Activated CD4-positive, alpha-beta memory T cell treated with anti-CD3 and anti-CD28 coated beads, Interleukin-2, amount 10 ng/mL, durations not matched to agents 7 days and 5 days (primary cell): ENCODE results near the gene SLC16A11. TPM values are rescaled to one million over a fixed set of nuclear protein-coding genes. Genes with fewer than 3 reads are reported as not detected.
"Not testable (repeated sequence)": the region's sequence is repeated elsewhere in the genome, so short reads cannot be mapped to it uniquely, and the experiment has no call there.

ENCODE experiments used
- CTCF ChIA-PET: fragments of 350-600 bp; sonication (Branson Sonifier 250); formaldehyde crosslinking; loops from one replicate; lab custom pipeline; 2021; ENCODE audit warnings: antibody characterized with exemption, inconsistent platforms; lab: Charles Lee
- POLR2A ChIA-PET: fragments of 350-600 bp; sonication (Branson Sonifier 250); formaldehyde crosslinking; loops from one replicate; lab custom pipeline; 2021; ENCODE audit warnings: antibody characterized with exemption; lab: Charles Lee
- DNase-seq: peaks from one replicate; pipeline ENCODE4 v3.0.0-alpha.2; 2020
- H3K27ac Mint-ChIP-seq: one replicate; pipeline ENCODE4 v1.8.0; 2021; ENCODE audit warnings: mild to moderate bottlenecking, mixed read lengths
- H3K27me3 Mint-ChIP-seq: one replicate; pipeline ENCODE4 v1.8.0; 2021; ENCODE audit warnings: mixed read lengths
- H3K36me3 Mint-ChIP-seq: one replicate; pipeline ENCODE4 v1.8.0; 2021; ENCODE audit warnings: low read depth, mixed read lengths
- H3K4me1 Mint-ChIP-seq: one replicate; pipeline ENCODE4 v1.8.0; 2021; ENCODE audit warnings: mixed read lengths
- H3K4me3 Mint-ChIP-seq: one replicate; pipeline ENCODE4 v1.8.0; 2021; ENCODE audit warnings: mild to moderate bottlenecking, mixed read lengths
- H3K9me3 Mint-ChIP-seq: one replicate; pipeline ENCODE4 v1.8.0; 2021; ENCODE audit warnings: mixed read lengths
- total RNA-seq, 2 experiments: library from RNA; stranded (reverse); gene quantifications; one replicate each; pipeline ENCODE4 v1.2.3, GENCODE V29; 2021

SLC16A11 gene
- total RNA-seq, 2 experiments from 2014 or later = 0.35 to 0.73 TPM

GRCh38 chr17:7077911-7078546 is 34.1 kb upstream of the SLC16A11 start:
- Mint-ChIP-seq H3K9me3 (no peaks in the 10 kb centered on the region), H3K4me1 (peaks cover 25% of the 10 kb centered on the region), H3K4me3 (no peak overlapping the region), H3K27me3 (peaks cover 12% of the 10 kb centered on the region), H3K36me3 (no peaks in the 10 kb centered on the region), H3K27ac (no peak overlapping the region)
- POLR2A ChIA-PET = no interaction called here
- CTCF ChIA-PET = no interaction called here
- DNase-seq = no peak

GRCh38 chr17:7074931-7075330 is 31.0 kb upstream of the SLC16A11 start:
- Mint-ChIP-seq H3K36me3 (no peaks in the 10 kb centered on the region), H3K4me1 (no peaks in the 10 kb centered on the region), H3K27ac (no peak overlapping the region), H3K4me3 (no peak overlapping the region), H3K27me3 (peaks cover 10% of the 10 kb centered on the region), H3K9me3 (no peaks in the 10 kb centered on the region)
- no peak for DNase-seq
- ChIA-PET CTCF (interaction anchor here (0.8 kb wide), 1 partner anchor 78 kb away, joined by 3 read pairs; no protein-coding TSS in a partner anchor), POLR2A (no interaction called here)

DNA sequence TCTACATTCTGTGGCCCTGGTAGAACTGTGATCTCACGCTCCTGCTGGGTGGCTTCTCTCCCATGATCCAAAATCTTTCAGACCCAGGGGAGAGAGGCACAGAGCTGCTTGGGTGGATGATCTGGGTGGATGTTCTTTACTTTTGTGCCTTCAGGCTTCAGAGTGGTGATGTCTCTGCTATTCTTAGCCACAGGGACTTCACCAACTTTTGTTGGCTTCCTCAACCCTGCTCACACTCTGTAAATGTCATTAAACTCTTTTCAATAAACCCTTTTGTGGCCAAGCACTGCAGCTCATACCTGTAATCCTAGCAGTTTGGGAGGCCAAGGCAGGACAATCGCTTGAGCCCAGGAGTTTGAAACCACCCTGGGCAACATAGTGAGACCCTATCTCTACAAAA is 28.5 kb upstream of the SLC16A11 start:
- CTCF ChIA-PET = no interaction called here
- H3K27ac Mint-ChIP-seq = no peak overlapping the region
- H3K4me3 Mint-ChIP-seq = no peak overlapping the region
- POLR2A ChIA-PET = no interaction called here
- peaks cover 13% of the 10 kb centered on the region for H3K9me3 Mint-ChIP-seq
- no peaks in the 10 kb centered on the region for H3K4me1 Mint-ChIP-seq
- H3K36me3 Mint-ChIP-seq = peaks cover 6% of the 10 kb centered on the region
- peaks cover 20% of the 10 kb centered on the region for H3K27me3 Mint-ChIP-seq
- no peak for DNase-seq

GRCh38 chr17:7070712-7071111 is 26.8 kb upstream of the SLC16A11 start:
- H3K27me3 Mint-ChIP-seq = peaks cover 20% of the 10 kb centered on the region
- H3K4me1 Mint-ChIP-seq = no peaks in the 10 kb centered on the region
- POLR2A ChIA-PET = no interaction called here
- CTCF ChIA-PET = interaction anchor here (0.6 kb wide), 1 partner anchor 62 kb away, joined by 3 read pairs; no protein-coding TSS in a partner anchor
- peaks cover 18% of the 10 kb centered on the region for H3K9me3 Mint-ChIP-seq
- no peak overlapping the region for H3K4me3 Mint-ChIP-seq
- H3K27ac Mint-ChIP-seq = no peak overlapping the region
- no peak for DNase-seq
- peaks cover 6% of the 10 kb centered on the region for H3K36me3 Mint-ChIP-seq

GRCh38 chr17:7068268-7068667 is 24.4 kb upstream of the SLC16A11 start:
- Mint-ChIP-seq H3K4me1 (no peaks in the 10 kb centered on the region), H3K27ac (no peak overlapping the region), H3K27me3 (peaks cover 23% of the 10 kb centered on the region), H3K36me3 (peaks cover 6% of the 10 kb centered on the region), H3K4me3 (no peak overlapping the region), H3K9me3 (peaks cover 18% of the 10 kb centered on the region)
- POLR2A ChIA-PET = no interaction called here
- no peak for DNase-seq
- CTCF ChIA-PET = no interaction called here

- Mint-ChIP-seq H3K4me3 (no peak overlapping the region), H3K4me1 (peaks cover 1% of the 10 kb centered on the region), H3K27ac (no peak overlapping the region), H3K9me3 (peaks cover 18% of the 10 kb centered on the region), H3K27me3 (peaks cover 22% of the 10 kb centered on the region), H3K36me3 (peaks cover 6% of the 10 kb centered on the region)
- POLR2A ChIA-PET = no interaction called here
- CTCF ChIA-PET = no interaction called here
- DNase-seq = no peak
Measured at GRCh38 chr17:7067198-7067597, 23.3 kb upstream of the SLC16A11 start.

DNA sequence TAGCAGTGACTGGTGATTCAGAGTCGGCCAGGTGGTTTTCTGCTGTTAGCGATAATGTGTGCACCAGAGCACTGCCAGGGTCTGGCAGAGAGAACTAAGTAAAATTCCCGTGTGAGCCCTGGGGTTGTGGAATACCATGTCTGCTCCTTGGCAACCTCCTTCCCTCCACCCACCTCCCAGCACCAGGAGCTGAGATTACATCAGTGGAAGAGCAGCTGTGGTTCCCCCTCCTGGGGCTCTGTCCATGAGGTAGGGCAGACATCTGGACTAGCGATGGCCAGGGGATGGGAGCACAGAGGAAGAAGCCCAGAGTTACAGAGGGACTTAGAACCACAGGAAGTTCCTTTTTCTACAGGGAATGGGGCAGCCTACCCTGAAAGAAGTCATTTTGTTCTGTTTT is 20.4 kb upstream of the SLC16A11 start:
- Mint-ChIP-seq H3K4me1 (peaks cover 7% of the 10 kb centered on the region), H3K36me3 (peaks cover 6% of the 10 kb centered on the region), H3K9me3 (peaks cover 17% of the 10 kb centered on the region), H3K4me3 (no peak overlapping the region), H3K27ac (no peak overlapping the region), H3K27me3 (peaks cover 21% of the 10 kb centered on the region)
- ChIA-PET CTCF (no interaction called here), POLR2A (interaction anchor here (0.6 kb wide), 1 partner anchor 86 kb away, joined by 3 read pairs; no protein-coding TSS in a partner anchor)
- no peak for DNase-seq

DNA sequence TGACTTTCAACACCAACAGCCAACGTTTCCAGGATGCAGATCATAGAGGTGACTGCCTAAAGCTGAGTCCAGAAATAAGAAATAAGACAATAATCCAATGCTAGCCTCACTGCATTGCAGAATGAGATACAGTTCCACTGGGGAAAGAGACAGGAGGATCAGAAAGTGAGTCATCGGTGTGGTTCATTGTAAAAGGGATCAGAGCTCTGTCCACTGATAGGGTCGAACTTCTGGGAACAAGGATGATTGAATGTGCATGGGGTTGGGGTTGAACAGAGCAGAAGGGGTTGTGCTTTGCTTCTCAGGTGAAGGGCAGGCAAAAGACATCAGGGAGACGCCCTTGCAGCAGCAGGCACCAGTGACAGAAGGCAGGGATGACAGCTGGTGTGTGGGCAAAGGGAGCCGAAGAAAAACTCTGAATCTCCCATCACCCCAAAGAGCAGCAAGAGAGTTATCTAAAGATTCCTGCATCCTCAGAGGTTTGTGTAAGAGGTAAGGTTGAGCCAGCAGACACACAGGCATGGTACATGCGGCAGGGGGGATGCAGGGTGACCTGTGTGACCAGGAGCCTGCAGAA is 19.7 kb upstream of the SLC16A11 start:
- H3K4me1 Mint-ChIP-seq = peaks cover 7% of the 10 kb centered on the region
- H3K9me3 Mint-ChIP-seq = peaks cover 12% of the 10 kb centered on the region
- H3K4me3 Mint-ChIP-seq = no peak overlapping the region
- H3K36me3 Mint-ChIP-seq = peaks cover 5% of the 10 kb centered on the region
- ChIA-PET CTCF (no interaction called here), POLR2A (no interaction called here)
- peaks cover 21% of the 10 kb centered on the region for H3K27me3 Mint-ChIP-seq
- no peak overlapping the region for H3K27ac Mint-ChIP-seq
- no peak for DNase-seq

DNA sequence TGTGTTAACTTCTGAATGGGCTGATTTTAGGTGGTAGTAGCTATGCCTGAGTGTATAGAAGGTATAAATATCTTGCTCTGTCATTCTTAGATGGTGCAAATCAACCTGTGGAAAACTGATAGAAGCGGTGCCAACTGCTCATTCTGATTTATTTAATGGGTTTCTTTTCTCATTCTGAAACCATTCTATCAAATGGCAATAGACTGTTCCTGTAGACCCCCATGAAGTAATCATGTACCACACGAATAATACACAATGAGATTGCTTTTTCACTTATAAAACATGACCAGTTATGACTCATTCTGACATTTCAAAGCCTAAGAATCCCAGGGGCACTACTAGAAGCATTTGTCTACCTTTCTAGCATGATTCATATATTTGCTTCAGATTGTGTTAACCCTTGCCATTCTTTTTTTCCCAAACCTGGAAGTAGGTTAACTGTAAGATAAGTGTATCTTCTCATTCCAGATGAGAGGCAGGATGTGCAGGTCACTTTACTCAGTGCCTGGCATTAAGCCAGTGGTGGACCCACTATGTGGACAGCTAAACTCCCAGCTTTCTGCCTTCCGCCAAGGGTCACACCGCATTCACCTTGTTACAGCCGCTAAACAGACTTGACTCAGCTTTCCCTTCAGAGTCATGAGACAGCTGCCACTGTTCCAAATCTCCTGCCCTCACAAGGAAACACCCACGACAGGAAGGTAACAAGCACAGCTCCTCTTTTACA is 16.4 kb upstream of the SLC16A11 start:
- peak overlapping the region; percentile 16 for H3K27ac Mint-ChIP-seq
- peaks cover 19% of the 10 kb centered on the region for H3K27me3 Mint-ChIP-seq
- no peaks in the 10 kb centered on the region for H3K36me3 Mint-ChIP-seq
- DNase-seq = no peak
- no peaks in the 10 kb centered on the region for H3K9me3 Mint-ChIP-seq
- CTCF ChIA-PET = interaction anchor here (1.1 to 1.2 kb wide), 2 partner anchors 116 to 149 kb away, joined by 3 read pairs; no protein-coding TSS in a partner anchor
- peaks cover 7% of the 10 kb centered on the region for H3K4me1 Mint-ChIP-seq
- no peak overlapping the region for H3K4me3 Mint-ChIP-seq
- POLR2A ChIA-PET = no interaction called here

GRCh38 chr17:7058831-7059447 is 15.0 kb upstream of the SLC16A11 start:
- no peaks in the 10 kb centered on the region for H3K9me3 Mint-ChIP-seq
- no peaks in the 10 kb centered on the region for H3K36me3 Mint-ChIP-seq
- H3K27ac Mint-ChIP-seq = no peak overlapping the region
- ChIA-PET POLR2A (no interaction called here), CTCF (no interaction called here)
- H3K27me3 Mint-ChIP-seq = peaks cover 17% of the 10 kb centered on the region
- DNase-seq = no peak
- peaks cover 7% of the 10 kb centered on the region for H3K4me1 Mint-ChIP-seq
- no peak overlapping the region for H3K4me3 Mint-ChIP-seq

DNA sequence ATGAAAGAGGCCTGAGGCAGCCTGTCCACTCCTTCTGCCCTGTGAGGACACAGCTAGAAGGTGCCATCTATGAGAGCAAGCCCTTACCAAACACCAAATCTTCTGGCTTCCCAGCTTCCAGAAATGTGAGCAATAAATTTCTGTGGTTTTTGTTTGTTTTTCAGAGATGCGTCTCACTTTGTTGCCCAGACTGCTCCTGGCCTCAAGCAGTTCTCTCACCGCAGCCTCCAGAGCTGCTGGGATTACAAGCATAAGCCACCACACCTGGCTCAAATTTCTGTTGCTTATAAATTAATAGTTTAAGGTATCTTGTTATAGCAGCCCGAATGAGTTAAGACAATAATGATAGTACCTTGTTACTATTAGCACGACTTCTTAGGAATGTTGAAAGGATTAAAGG is 12.5 kb upstream of the SLC16A11 start:
- Mint-ChIP-seq H3K9me3 (no peaks in the 10 kb centered on the region), H3K27ac (no peak overlapping the region), H3K36me3 (no peaks in the 10 kb centered on the region), H3K27me3 (peaks cover 10% of the 10 kb centered on the region), H3K4me3 (no peak overlapping the region), H3K4me1 (peaks cover 5% of the 10 kb centered on the region)
- ChIA-PET POLR2A (no interaction called here), CTCF (interaction anchor here (0.7 to 13.6 kb wide), 2 partner anchors 80 to 121 kb away, joined by 5 to 290 read pairs; no protein-coding TSS in a partner anchor)
- DNase-seq = no peak

GRCh38 chr17:7050583-7050982 is 6.7 kb upstream of the SLC16A11 start:
- H3K9me3 Mint-ChIP-seq, DNase-seq, H3K4me3 Mint-ChIP-seq, H3K27ac Mint-ChIP-seq, H3K36me3 Mint-ChIP-seq, H3K27me3 Mint-ChIP-seq, POLR2A ChIA-PET: not testable (repeated sequence)
- CTCF ChIA-PET = interaction anchor here (0.8 to 13.6 kb wide), 4 partner anchors 8 to 127 kb away, joined by 3 to 290 read pairs (median 4); no protein-coding TSS in a partner anchor
- H3K4me1 Mint-ChIP-seq = peaks cover 18% of the 10 kb centered on the region

DNA sequence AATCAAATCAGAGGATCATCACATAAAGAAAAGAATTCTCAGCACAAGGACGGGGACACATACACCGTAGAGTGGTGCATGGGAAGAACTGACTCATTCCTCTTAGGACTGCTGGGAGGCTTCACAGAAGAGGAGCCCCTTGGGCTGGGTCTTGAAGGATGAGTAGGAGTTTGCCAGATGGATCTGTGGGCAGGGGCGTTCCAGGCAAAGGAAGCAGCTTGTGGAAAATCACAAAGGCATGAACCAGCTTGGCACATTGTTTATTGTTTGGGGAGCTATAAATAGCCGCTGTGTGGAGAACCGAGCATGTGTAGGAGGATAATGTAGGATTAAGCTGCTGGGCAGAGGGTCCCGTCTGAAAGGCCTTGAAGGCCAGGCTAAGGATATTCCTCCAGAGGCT is 5.1 kb upstream of the SLC16A11 start:
- no peaks in the 10 kb centered on the region for H3K36me3 Mint-ChIP-seq
- peaks cover 19% of the 10 kb centered on the region for H3K4me1 Mint-ChIP-seq
- no peaks in the 10 kb centered on the region for H3K9me3 Mint-ChIP-seq
- CTCF ChIA-PET = interaction anchor here (13.6 kb wide), 1 partner anchor 88 kb away, joined by 290 read pairs; no protein-coding TSS in a partner anchor
- H3K4me3 Mint-ChIP-seq = no peak overlapping the region
- H3K27ac Mint-ChIP-seq = no peak overlapping the region
- DNase-seq = no peak
- peaks cover 10% of the 10 kb centered on the region for H3K27me3 Mint-ChIP-seq
- POLR2A ChIA-PET = interaction anchor here (0.9 kb wide), 1 partner anchor 170 kb away, joined by 3 read pairs; the partner anchor contains the start of gene DLG4
